Smooth muscle cell (in vitro differentiated cells): ENCODE results near the gene CLNK. TPM values are rescaled to one million over a fixed set of nuclear protein-coding genes. Genes with fewer than 3 reads are reported as not detected.

Source experiments
- DNase-seq: peaks from one replicate; lab custom pipeline; 2025; ENCODE audit not compliant: unreplicated experiment; lab: John Stamatoyannopoulos, UW
- H2AFZ ChIP-seq: fragments of 200-600 bp; sonication (generic); 2 replicates; pipeline ENCODE4 v1.6.0; 2016; ENCODE audit warnings: antibody characterized with exemption, low read depth, mild to moderate bottlenecking
- H3F3A ChIP-seq: fragments of 200-600 bp; sonication (generic); 2 replicates; pipeline ENCODE4 v1.6.0; 2017; ENCODE audit warnings: antibody characterized with exemption, low read depth
- H3K27ac ChIP-seq: fragments of 200-600 bp; sonication (generic); 2 replicates; pipeline ENCODE4 v1.5.1; 2016; ENCODE audit warnings: low read depth, mild to moderate bottlenecking
- H3K27me3 ChIP-seq: fragments of 200-600 bp; sonication (generic); 2 replicates; pipeline ENCODE4 v1.6.1; 2016; ENCODE audit warnings: low read depth, mild to moderate bottlenecking
- H3K36me3 ChIP-seq: fragments of 200-600 bp; sonication (generic); 2 replicates; pipeline ENCODE4 v1.5.1; 2016; ENCODE audit warnings: low read depth
- H3K4me1 ChIP-seq: fragments of 200-600 bp; sonication (generic); 2 replicates; pipeline ENCODE4 v1.5.1; 2016; ENCODE audit warnings: low read depth
- H3K4me2 ChIP-seq: fragments of 200-600 bp; sonication (generic); 2 replicates; pipeline ENCODE4 v1.6.0; 2016; ENCODE audit warnings: mild to moderate bottlenecking
- H3K4me3 ChIP-seq: fragments of 200-600 bp; sonication (generic); 2 replicates; pipeline ENCODE4 v1.5.1; 2016; ENCODE audit warnings: mild to moderate bottlenecking
- H3K79me2 ChIP-seq: fragments of 200-600 bp; sonication (generic); 2 replicates; pipeline ENCODE4 v1.6.0; 2016; ENCODE audit warnings: low read depth, mild to moderate bottlenecking
- H3K9ac ChIP-seq: fragments of 200-600 bp; sonication (generic); 2 replicates; pipeline ENCODE4 v1.6.0; 2016; ENCODE audit warnings: low read depth
- H3K9me3 ChIP-seq: fragments of 200-600 bp; sonication (generic); replicated peaks from 2 replicates; pipeline ENCODE4 v1.5.1; 2016; ENCODE audit warnings: low read depth
- H4K20me1 ChIP-seq: fragments of 200-600 bp; sonication (generic); 2 replicates; pipeline ENCODE4 v1.6.0; 2016; ENCODE audit warnings: low read depth
- CTCF ChIP-seq: fragments of 200-600 bp; sonication (generic); IDR thresholded peaks from 2 replicates; pipeline ENCODE4 v1.5.1; 2017; ENCODE audit warnings: borderline replicate concordance, mild to moderate bottlenecking, antibody characterized with exemption; ENCODE audit not compliant: insufficient read depth, poor library complexity, severe bottlenecking
- WGBS: methylation state at CpG from one replicate; pipeline ENCODE4 v1.1.7; 2016; ENCODE audit warnings: low lambda C conversion rate; 5-methylcytosine and 5-hydroxymethylcytosine counted together
- polyA plus RNA-seq: library from polyadenylated mRNA; unstranded; fragments of >200 nt; fragmentation: Nextera tagmentation; extraction: Ambion mirVana; gene quantifications from 2 replicates; pipeline ENCODE4 v1.2.1, GENCODE V29; 2016
- total RNA-seq: library from RNA; depleted of rRNA; stranded (reverse); fragments of >200 nt; gene quantifications from 2 replicates; pipeline ENCODE4 v1.2.3, GENCODE V29; 2014

The CLNK gene
- total and polyA plus RNA-seq, 2 experiments from 2014 or later = not detected

GRCh38 chr4:10671799-10672198 is 12.8 kb downstream of the CLNK start:
- Histone ChIP-seq H3K79me2 (no peaks in the 10 kb centered on the region), H3K4me1 (no peaks in the 10 kb centered on the region), H4K20me1 (no peaks in the 10 kb centered on the region), H3K9me3 (no peaks in the 10 kb centered on the region), H3K4me3 (no peak overlapping the region), H3K27ac (no peak overlapping the region), H3K36me3 (no peaks in the 10 kb centered on the region), H3K4me2 (no peak overlapping the region), H3F3A (no peaks in the 10 kb centered on the region), H2AFZ (no peak overlapping the region), H3K27me3 (no peaks in the 10 kb centered on the region), H3K9ac (no peak overlapping the region)
- TF ChIP-seq CTCF = no peak
- WGBS = 75% methylated on average over 8 of the region's 8 CpGs
- no peak for DNase-seq

GRCh38 chr4:10671366-10671765 is 13.2 kb downstream of the CLNK start:
- H3K27me3 ChIP-seq = no peaks in the 10 kb centered on the region
- no peak overlapping the region for H3K9ac ChIP-seq

GRCh38 chr4:10670321-10670720 is 14.2 kb downstream of the CLNK start:
- Histone ChIP-seq H3K9ac (no peak overlapping the region), H3K27ac (no peak overlapping the region), H3K27me3 (no peaks in the 10 kb centered on the region), H3K4me2 (no peak overlapping the region), H3F3A (no peaks in the 10 kb centered on the region), H2AFZ (no peak overlapping the region), H3K79me2 (no peaks in the 10 kb centered on the region), H3K36me3 (no peaks in the 10 kb centered on the region), H3K4me3 (no peak overlapping the region), H3K9me3 (no peaks in the 10 kb centered on the region), H4K20me1 (no peaks in the 10 kb centered on the region), H3K4me1 (no peaks in the 10 kb centered on the region)
- no peak for DNase-seq
- TF ChIP-seq CTCF = no peak
- WGBS = 91% methylated on average over 3 of the region's 3 CpGs

More at GRCh38 chr4:10671366-10671765, 13.2 kb downstream of the CLNK start:
- no peak overlapping the region for H3K4me3 ChIP-seq
- H3K36me3 ChIP-seq = no peaks in the 10 kb centered on the region
- H3F3A ChIP-seq = no peaks in the 10 kb centered on the region
- WGBS = 87% methylated on average over 1 of the region's 1 CpG
- H3K4me2 ChIP-seq = no peak overlapping the region
- no peak overlapping the region for H2AFZ ChIP-seq
- no peaks in the 10 kb centered on the region for H3K9me3 ChIP-seq
- no peak for TF ChIP-seq CTCF
- H3K79me2 ChIP-seq = no peaks in the 10 kb centered on the region
- no peak for DNase-seq
- no peaks in the 10 kb centered on the region for H3K4me1 ChIP-seq
- no peaks in the 10 kb centered on the region for H4K20me1 ChIP-seq
- H3K27ac ChIP-seq = no peak overlapping the region

- no peak overlapping the region for H3K4me2 ChIP-seq
- H3K4me1 ChIP-seq = no peaks in the 10 kb centered on the region
- no peak overlapping the region for H3K9ac ChIP-seq
- WGBS = 91% methylated on average over 10 of the region's 10 CpGs
- H2AFZ ChIP-seq = no peak overlapping the region
- H3K27ac ChIP-seq = no peak overlapping the region
- H3K9me3 ChIP-seq = no peaks in the 10 kb centered on the region
- H3F3A ChIP-seq = peaks cover 3% of the 10 kb centered on the region
- H4K20me1 ChIP-seq = no peaks in the 10 kb centered on the region
- no peak for TF ChIP-seq CTCF
- H3K79me2 ChIP-seq = no peaks in the 10 kb centered on the region
- DNase-seq = no peak
- H3K36me3 ChIP-seq = no peaks in the 10 kb centered on the region
- H3K27me3 ChIP-seq = no peaks in the 10 kb centered on the region
- H3K4me3 ChIP-seq = no peak overlapping the region
These were observed 16.8 kb downstream of the CLNK start for GRCh38 chr4:10667701-10668326.
